Vagina (tissue), 2 donors: ENCODE measurements around the gene UQCR11. TPM values are rescaled to one million over a fixed set of nuclear protein-coding genes. Genes with fewer than 3 reads are reported as not detected.

Experiments
- DNase-seq, 2 donors: peaks; one replicate each; pipeline ENCODE4 v3.0.0-alpha.2; 2017; ENCODE audit errors: extremely low spot score in 2 of 2
- H3K27ac ChIP-seq: fragments of 200-600 bp; sonication (generic); one replicate; pipeline ENCODE4 v1.5.1; 2019
- H3K27me3 ChIP-seq: fragments of 200-600 bp; sonication (generic); one replicate; pipeline ENCODE4 v1.5.1; 2019
- H3K36me3 ChIP-seq, 2 donors: fragments of 200-600 bp; sonication (generic); one replicate each; pipeline ENCODE4 v1.5.1; 2017 to 2019
- H3K4me1 ChIP-seq: fragments of 200-600 bp; sonication (generic); one replicate; pipeline ENCODE4 v1.5.1; 2019
- H3K4me3 ChIP-seq, 2 donors: fragments of 200-600 bp; sonication (generic); 1 replicate in 1 of 2; 2 replicates in 1 of 2; pipeline ENCODE4 v1.5.1; 2016 to 2019
- H3K9me3 ChIP-seq: fragments of 200-600 bp; sonication (generic); one replicate; pipeline ENCODE4 v1.5.1; 2019
- CTCF ChIP-seq, 3 experiments: fragments of 450-650 bp in 2 of 3; fragments of 200-600 bp in 1 of 3; sonication (generic) in 1 of 3; IDR thresholded peaks; one replicate each; pipeline ENCODE4 v1.5.1; 2017 to 2019; ENCODE audit warnings: antibody characterized with exemption in 3 of 3, mild to moderate bottlenecking in 2 of 3, moderate library complexity in 2 of 3
- POLR2A ChIP-seq, 2 donors: fragments of 450-650 bp; IDR thresholded peaks; one replicate each; pipeline ENCODE4 v1.6.1; 2017; ENCODE audit warnings: antibody characterized with exemption in 2 of 2, mild to moderate bottlenecking in 2 of 2, moderate library complexity in 2 of 2
- POLR2AphosphoS5 ChIP-seq, 2 donors: sonication (generic); formaldehyde crosslinking; IDR thresholded peaks; one replicate each; pipeline ENCODE4 v1.9.0; 2017; ENCODE audit warnings: antibody characterized with exemption in 2 of 2, mild to moderate bottlenecking in 2 of 2, low read depth in 1 of 2; ENCODE audit not compliant: insufficient read depth in 1 of 2
- intact Hi-C: fragments of 100-400 bp; cut with DNase I; formaldehyde crosslinking; loops from one replicate; pipeline ENCODE4 v1.15.1; 2023
- small RNA-seq: library from RNA; depleted of rRNA; stranded (forward); fragments of <200 nt; gene quantifications from one replicate; pipeline ENCODE3, GENCODE V24; 2016
- total RNA-seq: library from RNA; depleted of rRNA; stranded (reverse); fragments of >200 nt; gene quantifications from one replicate; pipeline ENCODE4 v1.2.3, GENCODE V29; 2016

Gene UQCR11
- total RNA-seq, 1 donor from 2014 or later, result 79.8 TPM

- H3K9me3 ChIP-seq, result no peaks in the 10 kb centered on the region
- no peaks in the 10 kb centered on the region for H3K27me3 ChIP-seq
- H3K36me3 ChIP-seq, result peaks cover 0 to 4% of the 10 kb centered on the region in 2 donors
- TF ChIP-seq POLR2AphosphoS5 (IDR thresholded peaks at IDR 0.05; ENCODE audit: insufficient read depth in 1 of 2, low read depth in 1 of 2) (no peak), POLR2A (IDR thresholded peaks at IDR 0.05) (no peak), CTCF (IDR thresholded peaks at IDR 0.05) (no peak)
- no peak overlapping the region for H3K27ac ChIP-seq
- intact Hi-C loops, result loop anchor here (5.0 kb wide), 1 partner anchor 124 kb away; no protein-coding TSS in a partner anchor
- H3K4me1 ChIP-seq, result no peaks in the 10 kb centered on the region
- H3K4me3 ChIP-seq, result no peak overlapping the region
- DNase-seq, result no peak
Measured at GRCh38 chr19:1553415-1553814, 51.8 kb downstream of the UQCR11 start.

DNA sequence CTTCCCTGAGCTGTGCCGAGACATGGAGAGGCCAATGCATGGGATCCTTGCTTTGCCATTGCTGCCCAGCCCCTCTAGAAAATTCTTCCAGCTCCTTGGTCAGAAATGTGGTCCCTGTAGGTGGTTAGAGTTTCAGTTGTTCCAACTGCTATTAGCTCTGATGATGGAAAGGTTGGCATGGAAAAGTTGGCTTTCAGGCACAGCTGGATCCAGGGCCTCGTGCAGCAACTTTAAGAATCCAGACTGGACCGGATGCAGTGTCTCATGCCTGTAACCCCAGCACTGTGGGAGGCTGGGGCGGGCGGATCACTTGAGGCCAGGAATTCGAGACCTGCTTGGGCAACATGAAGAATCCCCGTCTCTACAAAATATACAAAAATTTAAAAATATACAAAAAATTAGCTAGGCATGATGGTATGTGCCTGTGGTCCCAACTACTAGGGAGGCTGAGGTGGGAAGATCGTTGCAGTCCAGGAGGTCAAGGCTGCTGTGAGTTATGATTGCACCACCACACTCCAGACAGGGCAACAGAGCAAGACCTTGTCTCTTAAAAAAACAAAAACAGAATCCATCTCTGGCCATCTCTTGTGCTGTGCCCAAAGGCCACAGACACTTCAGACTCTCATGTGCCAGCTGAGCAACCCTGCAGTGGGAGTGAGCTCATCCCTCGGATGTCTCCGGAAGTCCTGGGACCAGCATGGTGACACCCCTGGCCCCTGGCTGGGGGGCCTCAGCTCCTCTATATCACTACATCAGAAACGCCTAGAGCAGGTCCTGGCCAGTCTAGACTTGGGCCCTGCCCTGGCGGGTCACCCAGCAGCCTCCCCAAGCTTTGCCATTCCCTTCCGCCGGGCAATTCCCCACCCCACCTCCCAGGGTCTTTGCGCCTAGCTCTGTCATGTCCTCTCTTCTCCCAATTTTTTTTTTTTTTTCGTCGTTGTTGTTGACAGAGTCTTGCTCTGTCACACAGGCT is 53.9 kb downstream of the UQCR11 start:
- intact Hi-C loops, result loop anchor here (5.0 kb wide), 1 partner anchor 126 kb away; no protein-coding TSS in a partner anchor

DNA sequence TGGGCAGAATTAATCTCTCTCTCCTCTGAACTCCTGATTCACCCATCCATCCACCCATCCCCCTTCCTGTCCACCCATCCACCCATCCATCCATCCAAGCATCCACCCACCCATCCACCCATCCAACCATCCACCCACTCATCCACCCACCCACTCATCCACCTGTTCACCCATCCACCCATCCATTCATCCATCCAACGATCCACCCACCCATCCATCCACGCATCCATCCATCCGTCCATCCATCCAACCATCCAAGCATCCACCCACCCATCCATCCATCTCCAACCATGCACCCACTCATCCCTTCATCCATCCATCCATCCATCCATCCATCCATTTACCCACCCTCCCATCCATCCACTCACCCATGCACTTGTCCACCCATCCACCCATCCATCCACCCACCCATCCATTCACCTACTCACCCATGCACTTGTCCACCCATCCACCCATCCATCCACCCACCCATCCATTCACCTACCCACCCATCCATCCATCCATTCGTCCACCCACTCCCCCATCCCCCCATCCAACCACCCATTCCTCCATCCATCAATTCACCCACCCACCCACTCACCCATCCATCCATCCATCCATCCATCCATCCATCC is 55.8 kb downstream of the UQCR11 start:
- Histone ChIP-seq H3K27ac (no peak overlapping the region), H3K27me3 (no peaks in the 10 kb centered on the region), H3K9me3 (no peaks in the 10 kb centered on the region), H3K4me3 (no peak overlapping the region), H3K4me1 (no peaks in the 10 kb centered on the region), H3K36me3 (no peaks in the 10 kb centered on the region)
- intact Hi-C loops, result loop anchor here (5.0 kb wide), 1 partner anchor 218 kb away; no protein-coding TSS in a partner anchor
- TF ChIP-seq POLR2AphosphoS5 (IDR thresholded peaks at IDR 0.05; ENCODE audit: insufficient read depth in 1 of 2, low read depth in 1 of 2), result no peak
- DNase-seq, result no peak

More for the DNA sequence above, 53.9 kb downstream of the UQCR11 start:
- H3K4me1 ChIP-seq, result no peaks in the 10 kb centered on the region
- H3K9me3 ChIP-seq, result no peaks in the 10 kb centered on the region
- no peak for TF ChIP-seq POLR2A (IDR thresholded peaks at IDR 0.05)
- no peak for TF ChIP-seq POLR2AphosphoS5 (IDR thresholded peaks at IDR 0.05; ENCODE audit: insufficient read depth in 1 of 2, low read depth in 1 of 2)
- TF ChIP-seq CTCF (IDR thresholded peaks at IDR 0.05), result no peak
- no peak overlapping the region for H3K27ac ChIP-seq
- no peak for DNase-seq
- no peaks in the 10 kb centered on the region for H3K27me3 ChIP-seq
- peaks cover 0 to 2% of the 10 kb centered on the region in 2 donors for H3K36me3 ChIP-seq
- no peak overlapping the region for H3K4me3 ChIP-seq

Small RNAs within 50 kb of the gene (small RNA-seq; reads per million reads assigned to genes)
- gene AC005943.2 (not detected), gene RN7SL477P (not detected), gene RNU6-1223P (not detected)

Other genes with a start within 250 kb of the UQCR11 start
- gene NDUFS7, start 221.6 kb downstream of the UQCR11 start, total RNA-seq, result 141 TPM
- gene GAMT, start 203.9 kb downstream of the UQCR11 start, total RNA-seq, result 29.0 TPM
- gene DAZAP1, start 197.9 kb downstream of the UQCR11 start, total RNA-seq, result 29.7 TPM
- 3,906 TPM for gene RPS15, start 167.1 kb downstream of the UQCR11 start, total RNA-seq
- 1.2 TPM for gene APC2, start 155.3 kb downstream of the UQCR11 start, total RNA-seq
- gene C19orf25, start 126.2 kb downstream of the UQCR11 start, total RNA-seq, result 25.0 TPM
- 5.4 TPM for gene PCSK4, start 115.1 kb downstream of the UQCR11 start, total RNA-seq
- 6.1 TPM for gene REEP6, start 114.3 kb downstream of the UQCR11 start, total RNA-seq
- 22.6 TPM for gene ADAMTSL5, start 92.4 kb downstream of the UQCR11 start, total RNA-seq
- 0.49 TPM for gene PLK5, start 81.4 kb downstream of the UQCR11 start, total RNA-seq
- gene MEX3D, start 37.1 kb downstream of the UQCR11 start, total RNA-seq, result 21.4 TPM
- gene MBD3, start 12.6 kb downstream of the UQCR11 start, total RNA-seq, result 66.0 TPM
- 26.0 TPM for gene TCF3, start 47.2 kb upstream of the UQCR11 start, total RNA-seq
- gene ONECUT3, start 148.0 kb upstream of the UQCR11 start, total RNA-seq, result not detected
- gene ATP8B3, start 206.8 kb upstream of the UQCR11 start, total RNA-seq, result 3.2 TPM
- gene REXO1, start 243.0 kb upstream of the UQCR11 start, total RNA-seq, result 19.9 TPM